MM.1S (cell line): ENCODE results near the gene HERC4.

ENCODE experiments used
- DNase-seq: peaks from one replicate; pipeline ENCODE4 v3.0.0-alpha.2; 2015
- H2AFZ ChIP-seq: fragments of 300-600 bp; sonication (generic); 2 replicates; pipeline ENCODE4 v1.6.0; 2016; ENCODE audit warnings: antibody characterized with exemption, low read length
- H3F3A ChIP-seq: fragments of 300-600 bp; sonication (generic); 2 replicates; pipeline ENCODE4 v1.6.1; 2016; ENCODE audit warnings: mild to moderate bottlenecking, antibody characterized with exemption, low read length, moderate library complexity, mixed read lengths; ENCODE audit not compliant: insufficient read depth
- H3K27ac ChIP-seq: fragments of 300-600 bp; sonication (generic); 2 replicates; pipeline ENCODE4 v1.5.1; 2016; ENCODE audit warnings: mild to moderate bottlenecking, low read length
- H3K27me3 ChIP-seq: fragments of 300-600 bp; sonication (generic); replicated peaks from 2 replicates; pipeline ENCODE4 v1.6.0; 2016; ENCODE audit warnings: low read length; ENCODE audit not compliant: insufficient read depth
- H3K36me3 ChIP-seq: fragments of 300-600 bp; sonication (generic); replicated peaks from 2 replicates; pipeline ENCODE4 v1.6.1; 2016; ENCODE audit warnings: mild to moderate bottlenecking, low read length, mixed read lengths; ENCODE audit not compliant: insufficient read depth
- H3K4me1 ChIP-seq: fragments of 300-600 bp; sonication (generic); 2 replicates; pipeline ENCODE4 v1.6.1; 2016; ENCODE audit warnings: low read length, mixed read lengths
- H3K4me2 ChIP-seq: fragments of 300-600 bp; sonication (generic); 2 replicates; pipeline ENCODE4 v1.6.0; 2016; ENCODE audit warnings: low read depth, low read length
- H3K4me3 ChIP-seq: fragments of 300-600 bp; sonication (generic); 2 replicates; pipeline ENCODE4 v1.5.1; 2016; ENCODE audit warnings: low read length, mixed read lengths
- H3K79me2 ChIP-seq: fragments of 300-600 bp; sonication (generic); 2 replicates; pipeline ENCODE4 v1.6.1; 2016; ENCODE audit warnings: mixed run types, low read length, mixed read lengths
- H3K9ac ChIP-seq: fragments of 300-600 bp; sonication (generic); 2 replicates; pipeline ENCODE4 v1.6.1; 2016; ENCODE audit warnings: low read length, mixed read lengths
- H3K9me2 ChIP-seq: fragments of 300-600 bp; sonication (generic); replicated peaks from 2 replicates; pipeline ENCODE4 v1.6.1; 2016; ENCODE audit warnings: mild to moderate bottlenecking, low read length, mixed read lengths; ENCODE audit not compliant: insufficient read depth
- H3K9me3 ChIP-seq: fragments of 300-600 bp; sonication (generic); replicated peaks from 2 replicates; pipeline ENCODE4 v1.6.1; 2016; ENCODE audit warnings: mild to moderate bottlenecking, low read length, mixed read lengths; ENCODE audit not compliant: insufficient read depth
- H4K20me1 ChIP-seq: fragments of 300-600 bp; sonication (generic); 2 replicates; pipeline ENCODE4 v1.6.1; 2016; ENCODE audit warnings: mild to moderate bottlenecking, low read length, moderate library complexity, mixed read lengths; ENCODE audit not compliant: insufficient read depth
- EZH2 ChIP-seq: fragments of 300-600 bp; sonication (generic); optimal IDR thresholded peaks from 2 replicates; pipeline ENCODE3; 2017; ENCODE audit warnings: low read depth, mild to moderate bottlenecking, antibody characterized with exemption, low read length, mixed read lengths
- EZH2phosphoT487 ChIP-seq: fragments of 300-600 bp; sonication (generic); IDR thresholded peaks from 2 replicates; pipeline ENCODE4 v1.6.1; 2018; ENCODE audit warnings: antibody characterized with exemption, low read length
- TF ChIP-seq, protein P1 (sequence below): fragments of 300-600 bp; sonication (generic); IDR thresholded peaks from 2 replicates; pipeline ENCODE4 v1.5.1; 2016; ENCODE audit warnings: antibody characterized with exemption, low read length, mixed read lengths

HERC4 gene

DNA sequence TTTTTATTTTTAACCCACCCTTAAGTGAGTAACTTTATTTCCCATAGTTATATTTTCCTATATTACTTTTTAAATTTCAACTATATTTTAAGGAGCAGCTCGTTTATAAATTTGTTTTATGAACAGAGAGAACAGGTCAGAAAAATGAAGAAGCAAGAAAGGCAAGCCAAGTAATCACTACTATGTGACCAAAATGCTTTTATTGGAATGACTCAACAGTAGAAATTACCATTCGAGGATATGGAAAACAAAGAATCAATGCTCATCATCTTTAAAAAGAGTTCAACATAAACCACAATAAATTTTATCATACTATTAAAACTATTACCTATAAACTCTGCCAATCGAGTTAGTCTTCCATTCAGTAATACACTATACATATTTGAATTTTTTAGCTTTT is 7.6 kb downstream of the HERC4 start:
- Histone ChIP-seq H3K9me2 (no peaks in the 10 kb centered on the region), H3K36me3 (no peaks in the 10 kb centered on the region), H3K4me1 (no peaks in the 10 kb centered on the region), H3K4me3 (no peak overlapping the region), H3F3A (no peaks in the 10 kb centered on the region), H3K4me2 (no peak overlapping the region), H3K9me3 (no peaks in the 10 kb centered on the region), H3K27me3 (no peaks in the 10 kb centered on the region), H3K79me2 (peaks cover 22% of the 10 kb centered on the region), H3K27ac (no peak overlapping the region), H3K9ac (no peak overlapping the region), H4K20me1 (no peaks in the 10 kb centered on the region), H2AFZ (no peak overlapping the region)
- DNase-seq, result no peak
- TF ChIP-seq EZH2, result no peak
- TF ChIP-seq EZH2phosphoT487, result no peak
- TF ChIP-seq, protein P1, sequence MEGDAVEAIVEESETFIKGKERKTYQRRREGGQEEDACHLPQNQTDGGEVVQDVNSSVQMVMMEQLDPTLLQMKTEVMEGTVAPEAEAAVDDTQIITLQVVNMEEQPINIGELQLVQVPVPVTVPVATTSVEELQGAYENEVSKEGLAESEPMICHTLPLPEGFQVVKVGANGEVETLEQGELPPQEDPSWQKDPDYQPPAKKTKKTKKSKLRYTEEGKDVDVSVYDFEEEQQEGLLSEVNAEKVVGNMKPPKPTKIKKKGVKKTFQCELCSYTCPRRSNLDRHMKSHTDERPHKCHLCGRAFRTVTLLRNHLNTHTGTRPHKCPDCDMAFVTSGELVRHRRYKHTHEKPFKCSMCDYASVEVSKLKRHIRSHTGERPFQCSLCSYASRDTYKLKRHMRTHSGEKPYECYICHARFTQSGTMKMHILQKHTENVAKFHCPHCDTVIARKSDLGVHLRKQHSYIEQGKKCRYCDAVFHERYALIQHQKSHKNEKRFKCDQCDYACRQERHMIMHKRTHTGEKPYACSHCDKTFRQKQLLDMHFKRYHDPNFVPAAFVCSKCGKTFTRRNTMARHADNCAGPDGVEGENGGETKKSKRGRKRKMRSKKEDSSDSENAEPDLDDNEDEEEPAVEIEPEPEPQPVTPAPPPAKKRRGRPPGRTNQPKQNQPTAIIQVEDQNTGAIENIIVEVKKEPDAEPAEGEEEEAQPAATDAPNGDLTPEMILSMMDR, result no peak

DNA sequence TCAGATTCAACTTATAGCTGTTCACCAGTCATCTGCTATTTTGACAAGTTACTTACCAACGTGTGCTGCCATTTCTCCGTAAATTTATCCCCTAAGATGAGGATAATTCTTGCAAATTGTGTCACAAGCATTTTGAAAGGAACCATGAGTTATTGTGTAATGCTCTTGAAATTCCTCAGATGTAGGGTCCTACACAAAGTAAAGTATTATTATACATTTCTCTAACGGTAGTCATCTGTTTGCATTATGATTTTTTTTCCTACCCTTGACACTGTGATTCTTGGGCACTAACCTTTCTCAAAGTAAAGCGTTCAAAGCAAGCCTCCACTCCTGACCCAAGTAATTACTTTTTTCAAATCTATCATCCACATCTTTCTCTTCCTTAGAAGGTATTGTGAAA is 8.1 kb downstream of the HERC4 start:
- Histone ChIP-seq H3K27ac (no peak overlapping the region), H4K20me1 (no peaks in the 10 kb centered on the region), H2AFZ (no peak overlapping the region), H3K9ac (no peak overlapping the region), H3K9me3 (no peaks in the 10 kb centered on the region), H3K4me1 (no peaks in the 10 kb centered on the region), H3K36me3 (no peaks in the 10 kb centered on the region), H3K4me3 (no peak overlapping the region), H3F3A (no peaks in the 10 kb centered on the region), H3K27me3 (no peaks in the 10 kb centered on the region), H3K4me2 (no peak overlapping the region), H3K79me2 (peaks cover 18% of the 10 kb centered on the region), H3K9me2 (no peaks in the 10 kb centered on the region)
- TF ChIP-seq, protein P1, result no peak
- TF ChIP-seq EZH2, result no peak
- TF ChIP-seq EZH2phosphoT487, result no peak
- no peak for DNase-seq

DNA sequence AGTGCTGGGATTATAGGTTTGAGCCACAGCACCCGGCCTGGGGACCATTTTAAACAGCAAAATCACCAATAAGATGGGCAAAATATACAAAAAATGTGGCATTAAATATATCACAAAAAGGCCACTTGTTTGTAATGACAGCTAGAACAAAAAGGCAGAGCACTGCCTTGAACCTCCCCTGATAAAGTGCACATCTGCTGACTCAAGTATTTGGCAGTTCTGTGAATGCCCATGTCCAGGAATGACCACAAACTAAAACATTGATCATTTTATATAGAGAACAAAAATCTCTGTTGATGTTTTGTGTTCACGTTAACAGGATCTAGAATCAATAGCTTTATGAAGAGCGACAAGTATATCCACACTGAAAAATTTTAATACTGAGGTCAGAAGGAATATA is 21.5 kb downstream of the HERC4 start:
- Histone ChIP-seq H3K4me3 (no peak overlapping the region), H3K9me3 (no peaks in the 10 kb centered on the region), H3F3A (no peaks in the 10 kb centered on the region), H4K20me1 (no peaks in the 10 kb centered on the region), H3K27ac (no peak overlapping the region), H3K79me2 (no peaks in the 10 kb centered on the region), H3K27me3 (no peaks in the 10 kb centered on the region), H2AFZ (no peak overlapping the region), H3K4me1 (no peaks in the 10 kb centered on the region), H3K4me2 (no peak overlapping the region), H3K9ac (no peak overlapping the region), H3K9me2 (no peaks in the 10 kb centered on the region), H3K36me3 (no peaks in the 10 kb centered on the region)
- TF ChIP-seq EZH2phosphoT487 (no peak), EZH2 (no peak)
- TF ChIP-seq, protein P1, result no peak
- no peak for DNase-seq

DNA sequence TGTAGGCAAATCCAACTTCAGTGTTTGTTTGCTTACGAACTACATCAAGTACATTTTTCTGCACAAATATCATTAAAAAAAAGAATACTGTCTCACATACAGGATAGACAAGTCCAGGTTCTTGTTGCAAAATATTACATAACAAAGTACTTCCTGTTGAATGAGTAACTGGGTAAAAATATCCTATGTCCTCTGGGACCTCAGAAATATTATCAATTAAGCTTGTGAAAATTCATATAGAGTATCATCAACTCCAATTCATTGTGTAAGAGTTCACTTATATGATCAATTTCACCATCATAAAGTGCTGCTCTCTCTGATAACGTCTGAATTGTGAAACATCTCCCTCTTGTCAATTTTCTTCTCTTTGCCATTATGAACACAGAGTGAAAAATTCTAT is 22.6 kb downstream of the HERC4 start:
- Histone ChIP-seq H3K4me2 (no peak overlapping the region), H3K4me3 (no peak overlapping the region), H2AFZ (no peak overlapping the region), H3K27ac (no peak overlapping the region), H3F3A (no peaks in the 10 kb centered on the region), H3K27me3 (no peaks in the 10 kb centered on the region), H4K20me1 (no peaks in the 10 kb centered on the region), H3K79me2 (no peaks in the 10 kb centered on the region), H3K36me3 (no peaks in the 10 kb centered on the region), H3K9me3 (no peaks in the 10 kb centered on the region), H3K4me1 (no peaks in the 10 kb centered on the region), H3K9ac (no peak overlapping the region), H3K9me2 (no peaks in the 10 kb centered on the region)
- no peak for DNase-seq
- TF ChIP-seq EZH2phosphoT487 (no peak), EZH2 (no peak)
- TF ChIP-seq, protein P1, result no peak
